Sigmoid colon (tissue), 7 donors: ENCODE data around the gene ZNF829. TPM values are rescaled to one million over a fixed set of nuclear protein-coding genes. Genes with fewer than 3 reads are reported as not detected.
A peak's percentile ranks its signal among the peaks of the same experiment; 100 is the strongest.

Experiments
- DNase-seq: peaks from one replicate; pipeline ENCODE4 v3.0.0-alpha.2; 2019
- H3K27ac ChIP-seq, 4 donors: fragments of 200-600 bp; sonication (generic); one replicate each; pipeline ENCODE4 v1.5.1; 2016 to 2019; ENCODE audit warnings: mild to moderate bottlenecking in 1 of 4
- H3K27me3 ChIP-seq, 3 donors: fragments of 200-600 bp; sonication (generic); one replicate each; pipeline ENCODE4 v1.5.1; 2019; ENCODE audit warnings: mild to moderate bottlenecking in 1 of 3
- H3K36me3 ChIP-seq, 4 donors: fragments of 200-600 bp; sonication (generic); one replicate each; pipeline ENCODE4 v1.5.1; 2016 to 2019
- H3K4me1 ChIP-seq, 4 donors: fragments of 200-600 bp; sonication (generic); one replicate each; pipeline ENCODE4 v1.5.1; 2017 to 2019
- H3K4me3 ChIP-seq, 4 donors: fragments of 200-600 bp; sonication (generic); one replicate each; pipeline ENCODE4 v1.5.1; 2017 to 2019; ENCODE audit warnings: mild to moderate bottlenecking in 2 of 4, moderate library complexity in 1 of 4
- H3K9me3 ChIP-seq, 4 donors: fragments of 200-600 bp in 3 of 4; sonication (generic) in 3 of 4; one replicate each; pipeline versions ENCODE4 v1.5.1 to v1.6.1; 2013 to 2019
- EP300 ChIP-seq, 4 donors: sonication (generic); formaldehyde crosslinking; IDR thresholded peaks; one replicate each; pipeline ENCODE4 v1.6.1; 2017; ENCODE audit warnings: antibody characterized with exemption in 4 of 4
- POLR2A ChIP-seq, 2 donors: fragments of 450-650 bp; IDR thresholded peaks; one replicate each; pipeline ENCODE4 v1.6.1; 2016; ENCODE audit warnings: antibody characterized with exemption in 2 of 2, mild to moderate bottlenecking in 2 of 2, moderate library complexity in 2 of 2
- POLR2AphosphoS5 ChIP-seq, 4 donors: sonication (generic); formaldehyde crosslinking; IDR thresholded peaks; one replicate each; pipeline ENCODE4 v1.6.1; 2017; ENCODE audit warnings: antibody characterized with exemption in 4 of 4
- whole genome bisulfite sequencing, 2 donors: extraction: QIAGEN DNeasy Blood & Tissue Kit; methylation state at CpG; one replicate each; pipeline ENCODE4 v1.1.7; 2013; 5-methylcytosine and 5-hydroxymethylcytosine counted together
- intact Hi-C: fragments of 100-400 bp; cut with DNase I; formaldehyde crosslinking; loops from one replicate; pipeline ENCODE4 v1.15.1; 2023
- polyA plus RNA-seq, 3 donors: library from polyadenylated mRNA; stranded (reverse); fragments of 200-250 nt; gene quantifications; one replicate each; pipeline ENCODE4 v1.2.3, GENCODE V29; 2013
- total RNA-seq, 4 donors: library from RNA; depleted of rRNA; stranded (reverse); fragments of >200 nt; gene quantifications; one replicate each; pipeline ENCODE4 v1.1.0, GENCODE V29; 2016
- TF ChIP-seq, protein P1 (sequence below), 4 experiments: fragments of 450-650 bp in 3 of 4; fragments of 200-600 bp in 1 of 4; IDR thresholded peaks; one replicate each; pipeline ENCODE4 v1.5.1; 2016 to 2019; ENCODE audit warnings: antibody characterized with exemption in 4 of 4, mild to moderate bottlenecking in 3 of 4, moderate library complexity in 2 of 4
- donor health status: healthy with polysubstance abuse.
- donor health status: Bipolar disorder and iron deficiency.
- donor health status: healthy.

The ZNF829 gene
- total and polyA plus RNA-seq, 7 donors = under 0.01 to 6.4 (median 3.6) TPM

DNA sequence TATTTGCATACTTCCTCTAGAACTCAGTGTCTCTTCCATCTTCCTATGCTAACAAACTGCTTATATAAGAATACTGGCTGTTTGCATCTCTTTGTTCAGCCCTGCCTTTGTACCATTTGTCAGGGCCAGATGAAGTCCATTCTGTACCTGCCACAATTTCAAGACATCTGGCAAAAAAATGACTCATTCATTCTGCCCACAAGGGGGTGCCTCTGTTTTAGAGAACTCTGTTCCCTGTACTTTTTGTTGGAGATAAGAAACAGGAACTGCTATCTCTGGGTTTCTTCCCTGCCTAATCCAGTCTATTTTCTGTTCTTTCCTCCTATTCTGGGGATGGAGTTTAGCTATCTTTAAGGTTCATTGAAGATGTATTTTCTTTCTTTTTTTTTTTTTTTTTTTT, 23.1 kb upstream of the ZNF829 start:
- TF ChIP-seq, protein P1, sequence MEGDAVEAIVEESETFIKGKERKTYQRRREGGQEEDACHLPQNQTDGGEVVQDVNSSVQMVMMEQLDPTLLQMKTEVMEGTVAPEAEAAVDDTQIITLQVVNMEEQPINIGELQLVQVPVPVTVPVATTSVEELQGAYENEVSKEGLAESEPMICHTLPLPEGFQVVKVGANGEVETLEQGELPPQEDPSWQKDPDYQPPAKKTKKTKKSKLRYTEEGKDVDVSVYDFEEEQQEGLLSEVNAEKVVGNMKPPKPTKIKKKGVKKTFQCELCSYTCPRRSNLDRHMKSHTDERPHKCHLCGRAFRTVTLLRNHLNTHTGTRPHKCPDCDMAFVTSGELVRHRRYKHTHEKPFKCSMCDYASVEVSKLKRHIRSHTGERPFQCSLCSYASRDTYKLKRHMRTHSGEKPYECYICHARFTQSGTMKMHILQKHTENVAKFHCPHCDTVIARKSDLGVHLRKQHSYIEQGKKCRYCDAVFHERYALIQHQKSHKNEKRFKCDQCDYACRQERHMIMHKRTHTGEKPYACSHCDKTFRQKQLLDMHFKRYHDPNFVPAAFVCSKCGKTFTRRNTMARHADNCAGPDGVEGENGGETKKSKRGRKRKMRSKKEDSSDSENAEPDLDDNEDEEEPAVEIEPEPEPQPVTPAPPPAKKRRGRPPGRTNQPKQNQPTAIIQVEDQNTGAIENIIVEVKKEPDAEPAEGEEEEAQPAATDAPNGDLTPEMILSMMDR (IDR thresholded peaks at IDR 0.05) = no peak
- TF ChIP-seq EP300 (IDR thresholded peaks at IDR 0.05) (no peak), POLR2A (IDR thresholded peaks at IDR 0.05) (no peak), POLR2AphosphoS5 (IDR thresholded peaks at IDR 0.05) (no peak)
- no peaks in the 10 kb centered on the region for H3K27me3 ChIP-seq
- H3K9me3 ChIP-seq = peaks cover 2 to 14% (median 7%) of the 10 kb centered on the region in 4 donors
- H3K27ac ChIP-seq = no peak overlapping the region
- H3K36me3 ChIP-seq = peaks cover 21 to 76% (median 49%) of the 10 kb centered on the region in 4 donors
- H3K4me3 ChIP-seq = no peak overlapping the region
- intact Hi-C loops = no loop called here
- H3K4me1 ChIP-seq = no peaks in the 10 kb centered on the region
- no peak for DNase-seq

DNA sequence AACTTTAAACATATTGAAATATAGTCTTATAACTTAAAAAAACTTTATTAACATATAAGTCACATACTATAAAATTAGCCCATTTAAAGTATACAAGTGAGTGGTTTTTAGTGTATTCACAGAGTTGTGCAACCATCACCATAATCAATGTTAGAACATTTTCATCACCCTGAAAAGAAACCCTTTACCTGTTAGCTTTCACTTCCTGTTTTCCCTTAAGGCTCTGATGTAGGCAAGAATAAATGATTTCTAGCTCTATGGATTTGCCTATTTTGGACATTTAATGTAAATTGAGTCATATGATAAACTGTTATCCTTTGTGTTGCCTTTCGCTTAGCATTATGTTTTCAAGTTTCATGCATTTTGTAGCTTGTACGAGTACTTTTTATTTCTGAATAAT, 15.6 kb upstream of the ZNF829 start:
- no peak for TF ChIP-seq POLR2A (IDR thresholded peaks at IDR 0.05)
- TF ChIP-seq, protein P1 (IDR thresholded peaks at IDR 0.05) = no peak
- TF ChIP-seq POLR2AphosphoS5 (IDR thresholded peaks at IDR 0.05) = no peak
- TF ChIP-seq EP300 (IDR thresholded peaks at IDR 0.05) = no peak
- Histone ChIP-seq H3K27ac (no peak overlapping the region), H3K4me3 (no peak overlapping the region), H3K9me3 (peaks cover 0 to 9% (median 3%) of the 10 kb centered on the region in 4 donors), H3K27me3 (no peaks in the 10 kb centered on the region), H3K36me3 (peaks cover 4 to 55% (median 10%) of the 10 kb centered on the region in 4 donors), H3K4me1 (no peaks in the 10 kb centered on the region)
- 98 to 100% methylated on average over 2 of the region's 2 CpGs for WGBS, 2 donors
- no peak for DNase-seq
- intact Hi-C loops = no loop called here

DNA sequence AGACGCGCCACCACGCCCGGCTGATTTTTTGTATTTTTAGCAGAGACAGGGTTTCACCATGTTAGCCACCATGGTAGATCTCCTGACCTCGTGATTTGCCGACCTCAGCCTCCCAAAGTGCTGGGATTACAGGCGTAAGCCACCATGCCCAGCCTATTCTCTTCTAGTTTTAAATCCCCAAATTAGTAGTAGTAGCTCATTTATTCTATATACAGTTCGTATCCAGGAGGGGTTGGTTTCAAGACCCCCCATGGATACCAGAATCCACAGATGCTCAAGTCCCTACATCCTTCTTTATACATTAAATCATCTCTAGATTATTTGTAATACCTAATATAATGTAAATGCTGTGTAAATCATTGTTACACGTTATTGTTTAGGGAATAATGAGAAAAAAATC, 2.0 kb upstream of the ZNF829 start:
- no peak for DNase-seq
- H3K9me3 ChIP-seq = peaks cover 0 to 6% (median 2%) of the 10 kb centered on the region in 4 donors
- H3K27me3 ChIP-seq = no peaks in the 10 kb centered on the region
- intact Hi-C loops = loop anchor here (5.0 to 10.0 kb wide), 4 partner anchors 54 to 543 kb away; partner anchors contain the start of genes ZFP14, ZNF461 and ZNF527
- H3K4me3 ChIP-seq = no peak overlapping the region
- peaks cover 0 to 18% (median 17%) of the 10 kb centered on the region in 4 donors for H3K4me1 ChIP-seq
- 96 to 97% methylated on average over 9 of the region's 9 CpGs for WGBS, 2 donors
- no peak overlapping the region for H3K27ac ChIP-seq
- H3K36me3 ChIP-seq = peaks cover 12 to 46% (median 16%) of the 10 kb centered on the region in 4 donors
- TF ChIP-seq, protein P1 (IDR thresholded peaks at IDR 0.05) = no peak
- no peak for TF ChIP-seq POLR2AphosphoS5 (IDR thresholded peaks at IDR 0.05)
- TF ChIP-seq POLR2A (IDR thresholded peaks at IDR 0.05) = no peak
- TF ChIP-seq EP300 (IDR thresholded peaks at IDR 0.05) = no peak

DNA sequence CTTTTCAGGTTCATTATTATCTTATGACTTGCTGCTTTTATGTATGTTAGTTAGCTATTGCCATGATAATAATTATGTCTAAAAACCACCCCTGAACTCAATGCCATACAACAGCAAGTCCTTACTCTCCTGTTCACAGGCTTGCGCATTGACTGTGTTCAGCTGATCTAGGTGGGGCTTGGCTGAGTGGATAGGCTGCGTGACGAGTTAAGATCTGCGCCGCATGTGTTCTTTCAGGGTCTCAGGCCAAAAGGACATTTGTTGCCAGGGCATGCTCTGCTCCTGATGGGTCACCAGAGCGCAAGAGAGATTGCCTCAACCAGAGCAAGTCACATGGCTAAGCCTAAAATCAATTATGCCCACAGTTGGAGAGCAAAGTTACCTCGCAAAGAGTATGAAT, 900 bp upstream of the ZNF829 start:
- 63 to 74% methylated on average over 7 of the region's 7 CpGs for WGBS, 2 donors
- DNase-seq = no peak
- peaks cover 0 to 5% (median under 1%) of the 10 kb centered on the region in 4 donors for H3K9me3 ChIP-seq
- peaks cover 0 to 18% (median 17%) of the 10 kb centered on the region in 4 donors for H3K4me1 ChIP-seq
- H3K27ac ChIP-seq = peak overlapping the region; percentile 91 to 96 (median 93)
- H3K27me3 ChIP-seq = no peaks in the 10 kb centered on the region
- peaks cover 5 to 43% (median 11%) of the 10 kb centered on the region in 4 donors for H3K36me3 ChIP-seq
- TF ChIP-seq POLR2A (IDR thresholded peaks at IDR 0.05) = no peak
- TF ChIP-seq POLR2AphosphoS5 (IDR thresholded peaks at IDR 0.05) = no peak
- no peak for TF ChIP-seq EP300 (IDR thresholded peaks at IDR 0.05)
- TF ChIP-seq, protein P1 (IDR thresholded peaks at IDR 0.05) = no peak
- intact Hi-C loops = loop anchor here (2.0 to 10.0 kb wide), 6 partner anchors 55 to 542 kb away; partner anchors contain the start of genes ZFP14, ZNF345, ZNF383 and ZNF461
- peak overlapping the region; percentile 65 to 77 (median 68) for H3K4me3 ChIP-seq

DNA sequence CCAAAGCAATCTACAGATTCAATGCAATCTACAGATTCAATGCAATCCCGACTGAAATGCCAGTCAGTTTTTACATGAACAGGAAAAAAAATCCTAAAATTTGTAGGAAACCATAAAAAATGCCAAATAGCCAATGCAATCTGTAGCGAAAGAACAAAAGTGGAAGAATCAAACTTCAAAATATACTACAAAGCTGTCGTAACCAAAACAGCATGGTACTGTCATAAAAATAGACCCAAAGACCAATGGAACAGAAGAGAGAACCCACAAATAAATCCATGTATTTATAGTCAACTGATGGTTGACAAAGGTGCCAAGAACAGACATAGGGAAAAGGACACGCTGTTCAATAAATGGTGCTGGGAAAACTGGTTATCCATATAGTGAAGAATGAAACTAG, 17.7 kb downstream of the ZNF829 start:
- no peak for DNase-seq
- Histone ChIP-seq H3K9me3 (peaks cover 38 to 90% (median 58%) of the 10 kb centered on the region in 4 donors), H3K4me1 (no peaks in the 10 kb centered on the region), H3K27me3 (no peaks in the 10 kb centered on the region), H3K36me3 (peaks cover 27 to 100% (median 75%) of the 10 kb centered on the region in 4 donors), H3K4me3 (no peak overlapping the region), H3K27ac (no peak overlapping the region)
- intact Hi-C loops = no loop called here
- WGBS, 2 donors = 96 to 97% methylated on average over 4 of the region's 4 CpGs
- TF ChIP-seq POLR2A (IDR thresholded peaks at IDR 0.05) = no peak
- no peak for TF ChIP-seq POLR2AphosphoS5 (IDR thresholded peaks at IDR 0.05)
